ENCODE results near the gene RAB24.
"Not testable (repeated sequence)": the region's sequence is repeated elsewhere in the genome, so short reads cannot be mapped to it uniquely, and the experiment has no call there.

Gene RAB24

GRCh38 chr5:177310332-177310731 lies 6.8 kb upstream of the RAB24 start:
- DNase-seq = no peak

- DNase-seq = peak; percentile 87
Measured at GRCh38 chr5:177309351-177310191, 6.1 kb upstream of the RAB24 start.

GRCh38 chr5:177308740-177309139 lies 5.2 kb upstream of the RAB24 start:
- no peak for DNase-seq

GRCh38 chr5:177307544-177308363 lies 4.2 kb upstream of the RAB24 start:
- DNase-seq = no peak

- no peak for DNase-seq
Measured at GRCh38 chr5:177306674-177307543, 3.4 kb upstream of the RAB24 start.

- DNase-seq = not testable (repeated sequence)
Measured at GRCh38 chr5:177306103-177306640, 2.7 kb upstream of the RAB24 start.

GRCh38 chr5:177304392-177305119 lies 1.0 kb upstream of the RAB24 start:
- DNase-seq = no peak

- DNase-seq = no peak
Measured at GRCh38 chr5:177303925-177304391, 439 bp upstream of the RAB24 start.

- no peak for DNase-seq
Measured at GRCh38 chr5:177302354-177303110, 987 bp downstream of the RAB24 start.

GRCh38 chr5:177301503-177302165 lies 1.9 kb downstream of the RAB24 start:
- DNase-seq = no peak

GRCh38 chr5:177300951-177301350 lies 2.6 kb downstream of the RAB24 start:
- no peak for DNase-seq

- peak; percentile 74 for DNase-seq
Measured at GRCh38 chr5:177300236-177300880, 3.2 kb downstream of the RAB24 start.

GRCh38 chr5:177299697-177300096 lies 3.8 kb downstream of the RAB24 start:
- DNase-seq = no peak

- DNase-seq = no peak
Measured at GRCh38 chr5:177297922-177298321, 5.6 kb downstream of the RAB24 start.

GRCh38 chr5:177296581-177296980 lies 6.9 kb downstream of the RAB24 start:
- DNase-seq = no peak

GRCh38 chr5:177295924-177296323 lies 7.6 kb downstream of the RAB24 start:
- no peak for DNase-seq

- no peak for DNase-seq
Measured at GRCh38 chr5:177294632-177295031, 8.9 kb downstream of the RAB24 start.

GRCh38 chr5:177293819-177294581 lies 9.5 kb downstream of the RAB24 start:
- no peak for DNase-seq

GRCh38 chr5:177291735-177292134 lies 11.8 kb downstream of the RAB24 start:
- no peak for DNase-seq
